ENCODE data around the gene PTPN3. TPM values are rescaled to one million over a fixed set of nuclear protein-coding genes. Genes with fewer than 3 reads are reported as not detected.

The PTPN3 gene
- total and polyA plus RNA-seq, 4 donors, result 4.3 to 22.9 (median 9.4) TPM

DNA sequence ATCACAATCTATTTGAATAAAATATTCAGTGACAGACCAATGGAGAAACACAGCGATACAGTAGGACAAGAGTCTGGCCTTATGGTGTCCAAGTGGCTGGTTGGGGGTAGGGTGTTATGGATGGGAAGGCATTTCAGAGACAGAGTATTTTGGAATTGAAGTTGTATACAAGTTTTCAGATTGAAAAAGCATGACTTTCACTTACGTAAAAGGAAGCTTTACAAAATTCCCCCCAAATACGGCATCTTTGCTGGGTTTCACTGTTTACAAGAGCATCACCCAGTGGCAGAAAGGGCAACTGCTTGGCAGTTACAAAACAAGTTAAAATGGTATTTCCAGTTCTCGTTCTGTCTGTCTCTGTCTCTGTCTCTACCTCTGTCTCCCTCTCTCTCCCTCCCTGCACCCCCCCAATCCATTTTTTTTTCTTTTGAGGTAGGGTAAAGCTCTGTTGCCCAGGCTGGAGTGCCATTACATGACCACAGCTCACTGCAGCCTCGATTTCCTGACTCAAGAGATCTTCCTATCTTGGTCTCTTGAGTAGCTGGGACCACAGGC is 86.2 kb downstream of the PTPN3 start:
- ATAC-seq (ENCODE audit: low FRiP score) (no peak), DNase-seq (no peak)
- Histone ChIP-seq H3K4me1 (ENCODE audit: control insufficient read depth in 1 of 2, insufficient read depth in 2 of 2, low read length in 2 of 2) (no peaks in the 10 kb centered on the region), H3K27ac (ENCODE audit: low read depth in 1 of 2, low read length in 2 of 2) (no peak overlapping the region), H3K27me3 (ENCODE audit: control insufficient read depth in 1 of 2, insufficient read depth in 2 of 2, low read length in 1 of 2) (no peaks in the 10 kb centered on the region), H3K9me3 (ENCODE audit: control insufficient read depth, low read length) (no peaks in the 10 kb centered on the region), H3K4me3 (ENCODE audit: low read length in 2 of 2) (no peak overlapping the region), H3K36me3 (ENCODE audit: control insufficient read depth in 1 of 2, insufficient read depth in 2 of 2, low read length in 1 of 2) (peaks cover 3 to 8% of the 10 kb centered on the region in 2 donors)
- 63 to 71% methylated on average over 5 of the region's 5 CpGs for WGBS, 2 donors
- intact Hi-C loops (cut with DNase I), result no loop called here

DNA sequence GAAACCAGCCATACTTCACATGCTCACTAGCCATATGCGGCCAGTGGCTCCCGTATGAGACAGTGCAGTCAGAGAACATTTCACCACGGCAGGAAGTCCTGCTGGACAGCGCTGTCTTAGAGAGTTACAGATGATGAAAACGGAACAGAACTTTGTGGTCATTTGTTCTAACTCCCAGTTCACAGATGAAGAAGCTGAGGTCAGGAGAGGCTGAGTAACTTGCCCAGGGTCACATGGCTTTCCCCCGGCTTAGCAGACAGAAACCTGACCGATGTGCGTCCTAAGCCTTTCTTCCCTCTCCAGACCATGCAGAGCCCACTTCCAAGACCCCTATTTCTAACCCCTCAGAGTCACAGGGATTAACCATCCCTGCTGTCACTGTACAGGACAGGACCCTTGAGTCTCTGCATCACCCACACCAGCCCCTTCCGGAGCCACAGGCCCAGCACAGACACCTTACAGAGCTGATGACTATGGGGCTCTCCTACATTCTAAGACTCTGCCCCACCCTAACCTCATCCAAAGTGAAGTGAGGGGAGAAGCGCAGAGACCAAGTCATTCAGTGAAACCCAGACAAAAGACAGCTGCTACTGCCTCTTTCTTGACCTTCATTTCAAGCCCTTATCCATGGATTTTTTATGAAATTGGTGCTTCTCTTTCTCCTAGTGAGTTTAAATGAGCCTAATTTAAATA is 86.9 kb downstream of the PTPN3 start:
- Histone ChIP-seq H3K4me3 (ENCODE audit: low read length in 2 of 2) (no peak overlapping the region), H3K9me3 (ENCODE audit: control insufficient read depth, low read length) (no peaks in the 10 kb centered on the region), H3K27ac (ENCODE audit: low read depth in 1 of 2, low read length in 2 of 2) (no peak overlapping the region), H3K27me3 (ENCODE audit: control insufficient read depth in 1 of 2, insufficient read depth in 2 of 2, low read length in 1 of 2) (no peaks in the 10 kb centered on the region), H3K36me3 (ENCODE audit: control insufficient read depth in 1 of 2, insufficient read depth in 2 of 2, low read length in 1 of 2) (peaks cover 3 to 11% of the 10 kb centered on the region in 2 donors), H3K4me1 (ENCODE audit: control insufficient read depth in 1 of 2, insufficient read depth in 2 of 2, low read length in 2 of 2) (no peaks in the 10 kb centered on the region)
- WGBS, 2 donors, result 82 to 87% methylated on average over 10 of the region's 10 CpGs
- intact Hi-C loops (cut with DNase I), result no loop called here
- ATAC-seq (ENCODE audit: low FRiP score), result no peak
- no peak for DNase-seq

DNA sequence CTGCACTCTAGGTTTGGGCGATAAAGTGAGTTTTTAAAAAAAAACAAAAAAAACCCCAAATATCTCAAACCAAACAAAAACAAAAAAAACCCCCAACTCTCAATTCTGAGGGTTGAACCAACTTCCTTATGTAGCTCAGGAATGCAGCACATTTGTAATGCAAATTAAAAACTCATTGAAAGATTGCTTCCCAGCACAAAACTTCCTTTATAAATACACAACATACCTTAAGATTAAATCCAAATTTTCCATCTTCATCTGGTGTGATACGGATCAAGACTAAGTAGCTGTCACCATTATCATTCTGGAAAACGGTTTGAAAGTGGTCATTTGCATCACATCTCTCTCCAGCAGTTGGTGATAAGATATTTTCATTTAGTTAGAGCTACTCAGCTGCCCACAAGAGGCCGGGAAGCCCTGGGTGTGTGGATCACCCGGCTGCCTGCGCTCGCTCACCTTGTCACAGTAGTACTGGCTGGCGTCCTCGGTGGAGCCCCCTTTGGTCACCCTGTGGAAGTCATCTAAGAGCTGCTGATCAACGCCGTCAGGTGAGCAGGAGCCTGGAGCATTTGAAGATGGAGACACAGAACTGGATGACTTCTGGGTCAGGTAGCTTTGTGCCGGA is 88.2 kb downstream of the PTPN3 start:
- peaks cover 6 to 14% of the 10 kb centered on the region in 2 donors for H3K36me3 ChIP-seq (ENCODE audit: control insufficient read depth in 1 of 2, insufficient read depth in 2 of 2, low read length in 1 of 2)
- no peaks in the 10 kb centered on the region for H3K4me1 ChIP-seq (ENCODE audit: control insufficient read depth in 1 of 2, insufficient read depth in 2 of 2, low read length in 2 of 2)
- no peak for ATAC-seq (ENCODE audit: low FRiP score)
- WGBS, 2 donors, result 71 to 73% methylated on average over 12 of the region's 12 CpGs
- H3K27me3 ChIP-seq (ENCODE audit: control insufficient read depth in 1 of 2, insufficient read depth in 2 of 2, low read length in 1 of 2), result no peaks in the 10 kb centered on the region
- no peak overlapping the region for H3K4me3 ChIP-seq (ENCODE audit: low read length in 2 of 2)
- intact Hi-C loops (cut with DNase I), result no loop called here
- H3K9me3 ChIP-seq (ENCODE audit: control insufficient read depth, low read length), result no peaks in the 10 kb centered on the region
- no peak overlapping the region for H3K27ac ChIP-seq (ENCODE audit: low read depth in 1 of 2, low read length in 2 of 2)
- DNase-seq, result no peak

DNA sequence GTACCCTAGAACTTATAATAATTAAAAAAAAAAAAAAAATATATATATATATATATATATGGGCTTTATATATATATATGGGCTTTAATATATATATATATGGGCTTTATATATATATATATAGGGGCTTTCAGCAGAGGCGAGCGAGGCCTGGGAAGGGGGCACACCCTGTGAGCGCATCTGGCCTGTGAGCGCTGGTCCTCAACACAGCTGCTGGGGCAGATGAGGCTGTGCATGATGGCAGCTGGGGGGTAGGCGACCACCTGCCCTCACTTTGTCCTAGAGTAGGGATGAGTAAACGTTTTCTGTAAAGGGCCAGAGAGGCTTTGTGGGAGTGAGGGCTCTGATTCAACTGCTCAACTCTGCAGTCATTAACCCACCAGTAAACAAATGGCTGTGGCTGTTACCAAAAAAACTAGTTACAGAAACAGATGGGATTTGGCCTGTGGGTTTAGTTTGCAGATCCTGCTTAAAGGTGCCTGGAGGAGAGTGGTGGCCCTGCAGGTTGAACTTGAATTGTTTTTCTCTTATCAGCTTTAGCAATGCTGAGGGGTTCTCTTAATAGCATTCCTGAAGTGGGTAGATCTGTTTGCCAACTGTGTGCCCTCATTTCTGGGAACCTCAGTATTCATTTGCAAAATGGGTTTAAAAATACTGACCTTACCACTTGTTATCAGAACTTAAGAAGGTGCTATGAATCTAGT is 89.2 kb downstream of the PTPN3 start:
- Histone ChIP-seq H3K27ac (ENCODE audit: low read depth in 1 of 2, low read length in 2 of 2) (no peak overlapping the region), H3K4me3 (ENCODE audit: low read length in 2 of 2) (no peak overlapping the region), H3K36me3 (ENCODE audit: control insufficient read depth in 1 of 2, insufficient read depth in 2 of 2, low read length in 1 of 2) (peaks cover 6 to 19% of the 10 kb centered on the region in 2 donors), H3K4me1 (ENCODE audit: control insufficient read depth in 1 of 2, insufficient read depth in 2 of 2, low read length in 2 of 2) (no peaks in the 10 kb centered on the region), H3K9me3 (ENCODE audit: control insufficient read depth, low read length) (no peaks in the 10 kb centered on the region), H3K27me3 (ENCODE audit: control insufficient read depth in 1 of 2, insufficient read depth in 2 of 2, low read length in 1 of 2) (no peaks in the 10 kb centered on the region)
- no peak for ATAC-seq (ENCODE audit: low FRiP score)
- intact Hi-C loops (cut with DNase I), result no loop called here
- DNase-seq, result no peak
- 76 to 79% methylated on average over 6 of the region's 6 CpGs for WGBS, 2 donors

DNA sequence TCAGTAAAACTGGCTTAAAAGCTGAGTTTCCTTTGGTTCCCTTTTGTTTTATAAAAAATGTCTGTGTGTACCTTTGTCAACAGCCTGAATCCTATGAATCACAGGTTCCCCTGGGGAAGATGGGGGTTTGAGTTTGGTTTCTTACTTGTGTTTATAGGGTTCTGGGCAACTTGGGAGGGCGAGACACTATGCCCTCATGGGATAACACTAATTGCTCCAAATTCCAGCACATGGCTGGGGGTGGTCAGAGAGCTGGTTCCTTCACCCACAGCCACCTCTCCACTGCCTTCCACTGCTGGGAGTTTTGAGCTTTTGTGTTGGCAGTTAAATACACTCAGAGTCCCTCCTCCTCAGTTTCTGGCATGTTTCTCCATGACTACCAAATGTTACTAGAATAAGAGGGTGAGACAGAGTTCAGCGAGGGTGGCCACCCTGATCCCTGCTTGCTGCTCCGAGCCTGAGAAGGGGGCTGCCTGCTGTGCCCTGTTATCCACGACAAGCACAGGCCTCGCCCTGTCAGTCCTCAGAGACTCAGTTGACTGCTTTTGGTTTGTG is 94.3 kb downstream of the PTPN3 start:
- 50 to 56% methylated on average over 5 of the region's 5 CpGs for WGBS, 2 donors
- intact Hi-C loops (cut with DNase I), result no loop called here
- no peak overlapping the region for H3K27ac ChIP-seq (ENCODE audit: low read depth in 1 of 2, low read length in 2 of 2)
- ATAC-seq (ENCODE audit: low FRiP score), result no peak
- H3K27me3 ChIP-seq (ENCODE audit: control insufficient read depth in 1 of 2, insufficient read depth in 2 of 2, low read length in 1 of 2), result no peaks in the 10 kb centered on the region
- no peak overlapping the region for H3K4me3 ChIP-seq (ENCODE audit: low read length in 2 of 2)
- DNase-seq, result no peak
- H3K4me1 ChIP-seq (ENCODE audit: control insufficient read depth in 1 of 2, insufficient read depth in 2 of 2, low read length in 2 of 2), result no peaks in the 10 kb centered on the region
- no peaks in the 10 kb centered on the region for H3K9me3 ChIP-seq (ENCODE audit: control insufficient read depth, low read length)
- peaks cover 15% of the 10 kb centered on the region in 2 donors for H3K36me3 ChIP-seq (ENCODE audit: control insufficient read depth in 1 of 2, insufficient read depth in 2 of 2, low read length in 1 of 2)

DNA sequence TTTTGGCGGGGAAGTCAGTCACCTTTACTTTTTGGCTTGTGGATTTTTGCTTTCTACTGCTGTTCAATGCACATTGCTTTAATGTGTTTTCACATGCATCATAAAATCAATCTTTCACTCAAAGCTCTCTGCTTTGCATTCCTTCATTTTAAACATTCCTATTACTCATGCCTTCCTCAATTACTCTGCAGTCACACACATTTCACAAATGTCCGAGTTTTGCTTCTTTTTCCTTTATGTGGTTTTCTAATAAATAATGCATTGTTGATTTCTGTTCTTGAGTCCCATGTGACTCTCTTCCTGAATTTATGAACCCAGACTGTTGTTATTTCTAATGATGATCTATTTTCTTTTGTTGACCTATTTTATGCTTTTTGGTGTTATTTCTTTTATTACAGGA is 95.0 kb downstream of the PTPN3 start:
- peaks cover 18 to 19% of the 10 kb centered on the region in 2 donors for H3K36me3 ChIP-seq (ENCODE audit: control insufficient read depth in 1 of 2, insufficient read depth in 2 of 2, low read length in 1 of 2)
- intact Hi-C loops (cut with DNase I), result no loop called here

DNA sequence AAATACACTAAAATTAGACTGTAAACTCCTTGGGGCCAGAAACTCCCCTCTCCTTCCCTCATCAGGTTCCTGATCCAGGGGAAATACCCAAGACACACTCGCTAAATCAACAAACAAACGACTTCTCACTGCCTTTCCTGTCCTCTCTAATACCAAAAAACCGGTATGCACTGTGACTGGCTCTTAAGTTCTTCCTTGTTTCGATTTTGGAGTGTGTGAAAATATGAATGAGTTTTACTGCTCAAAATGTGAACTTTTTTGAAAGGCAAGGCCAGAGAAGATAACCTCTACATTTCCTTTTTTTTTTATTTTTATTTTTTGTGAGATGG is 96.2 kb downstream of the PTPN3 start:
- intact Hi-C loops (cut with DNase I), result no loop called here
- Histone ChIP-seq H3K27ac (ENCODE audit: low read depth in 1 of 2, low read length in 2 of 2) (no peak overlapping the region), H3K4me1 (ENCODE audit: control insufficient read depth in 1 of 2, insufficient read depth in 2 of 2, low read length in 2 of 2) (no peaks in the 10 kb centered on the region), H3K27me3 (ENCODE audit: control insufficient read depth in 1 of 2, insufficient read depth in 2 of 2, low read length in 1 of 2) (no peaks in the 10 kb centered on the region), H3K4me3 (ENCODE audit: low read length in 2 of 2) (no peak overlapping the region), H3K9me3 (ENCODE audit: control insufficient read depth, low read length) (no peaks in the 10 kb centered on the region), H3K36me3 (ENCODE audit: control insufficient read depth in 1 of 2, insufficient read depth in 2 of 2, low read length in 1 of 2) (peaks cover 16 to 17% of the 10 kb centered on the region in 2 donors)
- DNase-seq, result no peak
- no peak for ATAC-seq (ENCODE audit: low FRiP score)
- 52 to 56% methylated on average over 4 of the region's 4 CpGs for WGBS, 2 donors

More for the DNA sequence above, 95.0 kb downstream of the PTPN3 start:
- Histone ChIP-seq H3K9me3 (ENCODE audit: control insufficient read depth, low read length) (no peaks in the 10 kb centered on the region), H3K27me3 (ENCODE audit: control insufficient read depth in 1 of 2, insufficient read depth in 2 of 2, low read length in 1 of 2) (no peaks in the 10 kb centered on the region), H3K27ac (ENCODE audit: low read depth in 1 of 2, low read length in 2 of 2) (no peak overlapping the region), H3K4me1 (ENCODE audit: control insufficient read depth in 1 of 2, insufficient read depth in 2 of 2, low read length in 2 of 2) (no peaks in the 10 kb centered on the region), H3K4me3 (ENCODE audit: low read length in 2 of 2) (no peak overlapping the region)
- no peak for ATAC-seq (ENCODE audit: low FRiP score)
- DNase-seq, result no peak
- 56 to 61% methylated on average over 2 of the region's 2 CpGs for WGBS, 2 donors

DNA sequence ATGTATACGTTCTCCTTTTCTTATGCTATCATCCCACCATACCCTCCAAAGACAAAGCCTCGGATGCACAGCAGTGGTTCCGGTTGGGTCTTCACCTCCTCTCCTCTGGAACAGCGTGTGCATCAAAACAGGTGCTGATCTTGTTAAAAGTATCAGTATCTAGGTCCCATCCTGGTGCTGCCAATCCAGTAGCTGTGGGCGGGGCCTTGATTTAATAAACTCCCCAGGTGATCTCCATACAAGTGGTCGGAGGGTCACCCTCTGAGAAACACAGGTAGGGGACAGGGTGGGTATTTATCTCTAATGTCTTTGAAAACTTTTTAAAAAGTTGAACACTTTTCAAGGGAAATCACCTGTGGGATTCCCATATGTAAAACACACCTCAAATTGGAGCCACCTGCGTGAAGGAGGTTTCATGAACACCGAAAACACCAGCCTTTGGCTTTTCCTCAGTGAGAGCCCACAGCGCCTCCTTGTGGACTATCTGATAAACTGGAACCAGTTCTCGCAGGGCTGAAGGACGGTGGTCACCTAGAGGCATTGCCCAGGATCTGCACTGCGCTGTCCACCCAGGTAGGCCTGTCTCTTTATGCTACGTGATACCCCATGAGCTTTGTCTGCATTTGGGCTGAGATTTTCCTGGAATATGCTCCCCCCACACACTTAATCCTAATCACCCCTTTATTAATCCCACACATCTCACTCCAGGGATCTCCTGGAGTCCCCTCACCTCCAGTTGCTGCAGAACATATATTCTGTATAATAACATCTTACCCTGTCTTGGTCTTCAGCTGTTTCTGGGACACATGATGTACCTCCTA is 96.7 kb downstream of the PTPN3 start:
- intact Hi-C loops (cut with DNase I), result no loop called here
- no peaks in the 10 kb centered on the region for H3K4me1 ChIP-seq (ENCODE audit: control insufficient read depth in 1 of 2, insufficient read depth in 2 of 2, low read length in 2 of 2)
- DNase-seq (no peak), ATAC-seq (ENCODE audit: low FRiP score) (no peak)
- WGBS, 2 donors, result 68 to 74% methylated on average over 13 of the region's 13 CpGs
- peaks cover 15 to 19% of the 10 kb centered on the region in 2 donors for H3K36me3 ChIP-seq (ENCODE audit: control insufficient read depth in 1 of 2, insufficient read depth in 2 of 2, low read length in 1 of 2)
- H3K9me3 ChIP-seq (ENCODE audit: control insufficient read depth, low read length), result no peaks in the 10 kb centered on the region
- H3K4me3 ChIP-seq (ENCODE audit: low read length in 2 of 2), result no peak overlapping the region
- H3K27me3 ChIP-seq (ENCODE audit: control insufficient read depth in 1 of 2, insufficient read depth in 2 of 2, low read length in 1 of 2), result no peaks in the 10 kb centered on the region
- no peak overlapping the region for H3K27ac ChIP-seq (ENCODE audit: low read depth in 1 of 2, low read length in 2 of 2)
